Measurements from ENCODE around the gene OTUB2. TPM values are rescaled to one million over a fixed set of nuclear protein-coding genes. Genes with fewer than 3 reads are reported as not detected.

The OTUB2 gene
- 1 to 10 TPM in 3 of 12 donors, under 1 TPM in 7, not detected in 2; 0.48 to 1.9 (median 0.92) TPM for polyA plus RNA-seq (ENCODE audit: insufficient read length in 12 of 12)
- long read RNA-seq, donor 1, partial matches to known transcripts: 0 of 1 reads
- long read RNA-seq, donor 1, other reads (novel, unspliced or antisense): 0 of 1 reads
- long read RNA-seq, donor 2, partial matches to known transcripts: 0 of 2 reads
- long read RNA-seq, donor 2, other reads (novel, unspliced or antisense): 0 of 2 reads
- long read RNA-seq, donor 3, partial matches to known transcripts: 0 of 1 reads
- long read RNA-seq, donor 3, other reads (novel, unspliced or antisense): 0 of 1 reads
- long read RNA-seq, donor 4: 0 reads
- long read RNA-seq, donor 5: 0 reads
- long read RNA-seq, donor 6: 0 reads
- long read RNA-seq, donor 7: 0 reads
- long read RNA-seq, donor 8: 0 reads
- long read RNA-seq, donor 9, partial matches to known transcripts: 0 of 1 reads
- long read RNA-seq, donor 9, other reads (novel, unspliced or antisense): 0 of 1 reads
- long read RNA-seq, donor 10: 0 reads
- long read RNA-seq, donor 11: 0 reads

DNA sequence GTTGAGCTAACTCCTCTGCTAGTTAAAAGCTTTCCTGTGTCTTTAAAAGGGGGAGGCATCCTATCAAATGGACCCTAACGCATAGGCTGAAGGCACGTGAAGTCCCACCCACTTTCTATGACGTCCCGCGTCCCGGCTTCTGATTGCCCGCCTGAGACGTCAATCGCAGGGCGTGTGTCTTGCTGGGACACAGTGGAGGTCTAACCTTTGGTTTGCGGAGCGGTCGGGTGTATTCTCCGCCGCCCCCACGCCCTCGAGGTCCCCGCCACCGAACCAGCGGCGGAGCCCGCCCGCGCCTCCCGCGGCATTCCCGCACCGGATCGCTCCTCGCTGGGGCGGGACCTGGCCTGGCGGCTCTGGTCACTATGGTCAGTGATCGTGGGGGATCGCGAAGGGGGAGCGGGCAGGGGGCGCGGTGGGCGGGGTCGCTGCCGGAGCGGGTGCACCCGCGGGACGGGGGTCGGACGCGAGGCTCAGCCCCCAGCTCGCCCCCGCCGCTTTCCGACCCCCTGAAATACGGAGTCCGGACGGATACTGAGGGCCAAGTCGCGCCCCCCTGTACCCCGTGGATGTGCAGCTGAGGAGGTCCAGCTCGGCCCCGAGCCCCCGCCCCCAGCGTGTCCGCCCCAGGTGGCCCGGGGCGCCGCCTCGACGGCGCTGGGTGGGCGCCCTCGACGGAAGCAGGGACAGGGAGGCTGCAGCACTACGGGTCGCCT is at the start of gene OTUB2:
OTUB2 (plus strand) TSS at position 168 of the 716 bp plus-strand sequence; CDS start at position 366, 198 bp downstream.
- peak; percentile 99 for DNase-seq

DNA sequence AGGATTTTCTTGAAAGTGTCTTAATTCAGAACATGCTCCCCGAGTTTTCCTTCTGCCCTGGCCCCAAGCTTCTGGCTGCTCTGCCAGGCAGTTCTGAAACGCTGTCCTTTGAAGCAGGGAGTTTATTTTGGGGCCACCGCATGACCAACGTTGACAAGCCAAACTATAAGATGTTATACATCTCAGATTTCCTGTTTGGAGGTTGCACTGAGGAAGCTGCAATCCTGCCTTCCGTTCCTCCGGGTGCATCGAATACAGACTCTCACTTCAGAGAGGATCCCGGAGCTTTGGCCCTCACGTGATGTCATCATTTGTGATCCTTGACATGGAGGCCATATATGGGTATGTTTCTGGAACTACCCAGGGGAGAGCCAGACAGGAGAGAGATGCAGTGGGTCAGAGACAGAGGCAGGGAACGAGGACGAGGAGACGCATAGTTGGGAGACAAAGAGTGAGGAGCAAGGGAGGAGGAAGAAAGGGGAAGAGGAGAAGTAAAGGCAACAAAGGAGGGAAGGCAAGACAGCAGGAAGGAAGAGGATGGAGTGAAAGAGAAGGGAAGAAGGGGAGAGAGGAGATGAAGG is 49.6 kb upstream of the OTUB2 start, which contains the start of gene ASB2:
ASB2 (minus strand) TSS at position 94 of the 581 bp plus-strand sequence. CDS start 12,031 bp downstream, outside the sequence.
- no peak for DNase-seq

DNA sequence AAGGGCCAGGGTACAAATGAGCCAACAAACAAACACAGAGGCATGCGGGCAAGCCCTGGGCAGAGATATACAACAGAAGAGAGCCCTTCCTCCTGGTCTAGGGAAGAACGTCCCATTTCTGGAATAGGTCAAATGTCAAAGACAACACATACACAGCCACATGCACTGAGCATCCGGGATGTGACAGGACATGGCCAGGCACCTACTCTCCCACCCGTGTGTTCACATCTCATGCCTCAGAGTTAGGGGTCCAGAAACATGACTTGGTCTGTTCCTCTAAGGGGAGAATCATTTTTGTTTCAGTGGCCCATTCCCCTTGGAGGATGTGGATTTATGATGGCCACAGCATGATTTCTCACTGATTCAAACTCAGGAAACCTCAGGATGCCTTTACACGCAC is 49.0 kb upstream of the OTUB2 start:
- no peak for DNase-seq

DNA sequence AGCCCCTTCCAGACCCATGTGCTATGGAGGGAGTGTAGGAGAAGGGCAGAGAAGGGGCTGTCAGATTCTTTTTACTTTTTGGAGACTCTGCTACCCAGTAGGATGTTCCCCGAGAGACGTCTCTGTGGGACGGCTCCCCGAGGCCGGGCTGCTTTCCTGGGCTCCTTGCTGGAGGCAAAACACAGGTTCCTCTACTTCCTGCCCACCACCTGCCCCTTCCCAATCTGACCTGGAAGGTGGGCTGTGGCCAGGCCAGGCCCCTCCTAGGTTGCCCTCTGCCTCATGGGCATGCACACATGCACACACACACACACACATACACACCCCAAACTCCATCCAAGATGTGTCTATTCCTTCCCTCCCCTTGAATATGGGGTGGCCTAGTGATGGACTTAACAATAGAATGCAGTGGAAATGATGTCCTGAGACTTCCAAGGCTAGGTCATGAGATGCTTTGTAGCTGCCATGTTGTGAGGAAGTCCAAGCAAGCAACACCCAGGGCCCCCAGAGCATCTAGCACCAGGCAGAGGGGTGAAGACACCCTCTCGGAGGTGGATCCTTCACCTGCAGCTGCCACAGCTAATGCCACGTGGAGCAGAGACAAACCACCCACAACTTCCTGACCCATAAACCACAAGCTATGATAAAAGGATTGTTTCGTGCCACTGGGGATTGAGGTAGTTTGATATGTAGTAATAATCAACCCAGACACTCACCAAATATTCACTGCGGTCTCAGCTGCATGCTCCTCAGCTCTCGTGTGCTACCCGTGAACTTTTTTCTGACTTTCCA is 48.2 kb upstream of the OTUB2 start:
- DNase-seq: no peak

DNA sequence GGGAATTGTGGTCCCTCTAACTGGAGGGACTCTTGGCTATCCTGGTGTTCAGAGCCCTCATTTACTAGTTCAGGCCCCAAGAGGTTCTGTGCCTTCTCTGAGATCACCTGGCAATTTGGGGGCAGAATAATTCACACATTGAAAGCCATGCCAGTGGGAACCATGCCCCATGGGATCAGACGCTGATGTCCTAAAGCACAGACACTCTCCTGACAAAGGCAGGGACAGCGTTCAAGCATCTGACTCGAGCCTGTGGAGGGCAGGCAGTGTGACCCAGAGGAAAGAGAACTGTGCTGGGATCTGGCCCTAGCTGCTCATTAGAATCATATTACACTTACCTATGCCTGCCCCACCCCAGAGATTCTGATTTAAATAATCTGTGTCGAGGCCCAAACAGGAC is 47.4 kb upstream of the OTUB2 start:
- DNase-seq: no peak

DNA sequence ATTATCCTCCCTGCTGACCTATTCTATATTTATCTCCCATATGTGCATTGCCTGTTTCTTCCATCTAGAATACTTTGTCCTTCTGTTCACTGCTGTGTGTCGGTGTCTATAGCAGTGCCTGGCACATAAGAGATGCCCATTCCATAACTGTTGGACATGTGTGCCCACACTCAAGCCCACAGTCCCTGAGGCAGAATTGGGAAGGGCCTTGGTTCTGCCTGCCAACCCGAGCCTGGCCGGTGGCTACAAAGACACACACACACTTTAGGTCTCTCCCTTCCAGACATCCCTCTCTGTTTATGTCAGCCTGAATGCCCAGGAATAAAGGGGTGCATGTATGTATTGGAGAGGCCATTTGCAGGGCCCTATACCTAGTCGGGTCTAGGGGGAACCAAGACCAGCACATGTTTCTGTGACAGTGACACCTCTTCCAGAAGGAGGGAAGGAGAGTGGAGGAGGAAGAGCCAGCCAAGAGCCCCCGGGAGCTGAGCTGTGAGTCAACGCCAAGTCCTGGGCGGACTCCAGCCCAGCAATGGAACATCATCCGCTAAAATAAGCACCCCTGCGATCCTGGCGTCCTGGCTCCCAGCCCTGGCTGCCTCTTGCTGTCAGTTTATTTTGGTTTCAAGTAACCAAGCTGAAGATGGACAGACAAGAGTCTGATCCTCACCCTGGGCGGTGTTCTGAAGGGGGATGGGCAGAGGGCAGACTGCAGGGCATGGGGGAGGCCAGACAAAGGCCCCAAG is 45.5 kb upstream of the OTUB2 start:
- peak; percentile 43 for DNase-seq

DNA sequence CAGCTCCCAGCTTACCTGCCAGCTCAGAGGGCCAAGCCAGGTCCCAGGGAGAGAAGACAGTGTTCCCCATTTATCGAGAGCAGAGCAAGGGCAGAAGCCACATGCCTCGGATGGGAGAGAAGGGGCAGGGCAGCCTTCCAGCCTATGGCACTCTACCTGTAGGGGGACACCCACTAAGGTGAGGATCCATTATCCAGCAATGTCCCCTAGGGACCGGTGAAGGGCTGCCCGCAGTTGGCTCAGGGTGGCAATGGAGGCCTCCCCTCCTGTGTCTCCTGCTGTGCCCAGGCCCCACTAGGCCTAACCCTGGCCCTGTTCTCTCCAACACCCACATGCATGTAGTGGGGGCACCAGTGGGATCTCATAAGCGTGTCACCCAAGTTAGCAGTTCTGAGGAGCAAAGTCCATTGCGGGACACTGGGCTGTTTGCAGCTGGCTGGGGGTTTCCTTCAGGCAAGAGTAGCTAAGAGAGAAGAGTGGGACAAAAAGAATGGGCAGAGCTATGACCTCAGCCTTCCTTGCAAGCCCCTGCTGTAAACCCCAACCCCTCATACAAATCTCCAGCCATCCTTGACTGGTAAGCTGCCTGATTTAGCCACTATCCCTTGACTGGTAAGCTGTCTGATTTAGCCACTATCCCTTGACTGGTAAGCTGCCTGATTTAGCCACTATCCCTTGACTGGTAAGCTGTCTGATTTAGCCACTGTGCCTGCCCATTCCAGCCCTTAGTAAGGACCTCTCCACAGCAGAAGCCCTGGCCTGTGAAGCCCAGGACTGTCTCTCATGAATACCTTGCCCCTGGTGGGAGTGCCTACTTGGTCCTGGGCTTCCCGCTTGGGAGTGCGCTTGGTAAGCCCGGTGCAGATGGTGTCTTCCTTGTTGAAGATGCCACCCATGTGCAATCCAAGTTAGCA is 44.6 kb upstream of the OTUB2 start:
- no peak for DNase-seq

DNA sequence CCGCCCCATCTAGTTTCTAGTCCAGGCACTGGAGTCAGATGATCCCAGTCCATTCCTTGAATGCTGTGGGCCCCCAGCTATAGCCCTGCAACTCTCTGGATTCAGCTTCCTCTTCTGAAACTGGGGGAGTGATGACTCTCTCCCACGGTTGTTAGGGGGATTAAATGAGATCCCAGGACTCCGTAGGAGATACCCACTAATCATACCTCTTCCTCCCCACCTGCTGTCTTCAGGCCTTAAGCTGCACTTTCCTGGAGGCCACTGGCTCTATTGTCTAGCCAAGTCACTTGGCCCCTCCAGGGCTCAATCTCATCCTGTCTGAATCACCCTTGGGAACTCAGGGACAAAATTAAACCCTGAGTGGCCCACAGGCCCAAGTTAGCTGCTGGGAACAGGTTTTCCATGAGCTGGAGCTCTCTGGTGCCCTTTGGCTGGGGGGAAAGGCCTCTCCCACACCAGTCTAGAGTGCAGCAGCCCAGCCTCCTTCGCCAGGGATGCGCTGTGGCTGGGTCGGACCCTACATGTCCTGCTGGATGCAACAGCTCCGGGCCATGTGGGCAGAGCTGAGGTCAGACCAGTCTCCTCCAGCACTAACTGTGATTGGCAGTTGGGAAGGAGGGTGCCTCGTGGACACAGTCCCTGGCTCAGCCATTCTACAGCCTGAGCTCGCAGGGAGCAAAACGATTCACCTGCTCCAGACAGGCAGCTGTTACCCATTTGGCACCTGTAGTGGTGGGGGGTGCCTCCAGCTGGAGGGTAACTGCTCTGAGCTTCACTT is 43.7 kb upstream of the OTUB2 start:
- no peak for DNase-seq

DNA sequence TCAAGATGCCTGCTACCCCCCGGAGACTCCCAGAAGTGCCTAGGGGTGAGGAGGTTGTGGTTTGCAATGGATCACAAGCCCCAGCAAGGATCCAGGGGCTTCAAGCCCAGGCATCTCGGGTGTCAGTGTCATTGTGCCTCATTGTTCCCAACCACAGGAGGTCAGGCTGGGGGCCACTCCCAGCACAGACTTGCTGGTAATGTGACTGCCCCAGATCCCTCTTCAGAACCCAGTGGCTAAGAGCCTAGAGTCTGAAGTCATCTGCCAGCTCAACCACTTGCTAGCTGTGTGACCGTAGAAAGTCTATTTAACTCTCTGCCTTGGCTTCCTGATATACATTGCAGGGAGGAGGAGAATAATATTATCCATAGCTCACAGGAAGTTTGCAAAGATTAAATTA is 42.1 kb upstream of the OTUB2 start:
- DNase-seq: no peak

DNA sequence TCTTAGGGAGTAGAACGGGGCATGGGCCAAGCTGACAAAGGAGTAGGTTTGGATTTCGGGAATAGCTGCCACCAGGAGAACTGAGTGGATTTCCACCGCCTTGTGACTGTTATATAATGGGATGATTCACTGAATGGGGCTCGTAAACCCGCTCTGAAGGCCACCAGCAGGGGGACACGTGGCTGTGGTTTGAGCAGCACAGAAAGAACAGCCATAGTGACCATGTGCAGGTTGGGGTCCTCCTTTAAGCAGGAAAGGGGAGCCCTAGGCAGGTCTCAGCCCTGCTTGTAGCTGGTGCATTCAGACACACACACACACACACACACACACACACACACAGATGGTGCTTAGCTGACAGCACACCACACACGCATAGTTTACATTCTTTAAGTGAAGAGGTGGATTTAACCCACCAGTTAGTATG is 41.1 kb upstream of the OTUB2 start:
- no peak for DNase-seq

DNA sequence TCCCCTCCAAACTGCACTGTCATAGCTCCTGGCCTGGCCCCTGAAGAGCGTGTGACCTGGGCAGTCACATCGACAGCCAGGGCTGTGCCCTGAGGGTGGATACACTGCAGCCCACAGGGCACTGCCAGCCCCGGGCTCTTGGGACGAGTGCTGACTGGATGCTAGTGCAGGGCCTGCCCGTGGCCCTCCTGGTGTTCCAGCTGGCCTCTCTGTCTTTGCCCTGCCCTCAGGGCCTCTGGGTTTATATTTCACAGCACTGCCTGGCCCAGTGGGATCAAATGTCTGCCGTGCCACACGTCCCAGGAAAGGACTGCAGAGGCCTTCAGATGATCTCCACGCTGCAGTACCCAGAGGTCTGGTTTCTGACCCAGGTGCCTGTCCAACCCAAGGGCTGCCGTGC is 39.2 kb upstream of the OTUB2 start:
- DNase-seq: no peak

DNA sequence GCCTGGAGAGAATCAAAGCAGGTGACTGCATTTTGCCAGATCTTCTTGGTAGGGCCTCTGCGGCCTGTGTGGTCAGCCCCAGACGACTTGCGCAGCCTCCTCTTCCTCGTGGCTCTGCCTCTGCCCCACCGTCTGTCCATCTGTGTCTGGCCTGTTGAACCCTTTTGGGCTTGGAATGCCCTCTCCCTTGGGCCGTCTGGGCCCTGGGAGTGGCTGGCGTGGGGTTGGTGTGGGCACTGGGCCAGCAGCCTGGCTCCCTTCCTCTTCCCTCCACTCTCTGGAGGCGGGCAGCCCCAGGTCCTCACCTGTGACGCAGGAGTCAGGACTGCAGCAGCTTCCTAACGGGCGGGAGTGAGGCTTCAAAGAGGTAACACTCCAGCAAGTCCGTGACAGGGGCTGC is 38.8 kb upstream of the OTUB2 start:
- DNase-seq: no peak

DNA sequence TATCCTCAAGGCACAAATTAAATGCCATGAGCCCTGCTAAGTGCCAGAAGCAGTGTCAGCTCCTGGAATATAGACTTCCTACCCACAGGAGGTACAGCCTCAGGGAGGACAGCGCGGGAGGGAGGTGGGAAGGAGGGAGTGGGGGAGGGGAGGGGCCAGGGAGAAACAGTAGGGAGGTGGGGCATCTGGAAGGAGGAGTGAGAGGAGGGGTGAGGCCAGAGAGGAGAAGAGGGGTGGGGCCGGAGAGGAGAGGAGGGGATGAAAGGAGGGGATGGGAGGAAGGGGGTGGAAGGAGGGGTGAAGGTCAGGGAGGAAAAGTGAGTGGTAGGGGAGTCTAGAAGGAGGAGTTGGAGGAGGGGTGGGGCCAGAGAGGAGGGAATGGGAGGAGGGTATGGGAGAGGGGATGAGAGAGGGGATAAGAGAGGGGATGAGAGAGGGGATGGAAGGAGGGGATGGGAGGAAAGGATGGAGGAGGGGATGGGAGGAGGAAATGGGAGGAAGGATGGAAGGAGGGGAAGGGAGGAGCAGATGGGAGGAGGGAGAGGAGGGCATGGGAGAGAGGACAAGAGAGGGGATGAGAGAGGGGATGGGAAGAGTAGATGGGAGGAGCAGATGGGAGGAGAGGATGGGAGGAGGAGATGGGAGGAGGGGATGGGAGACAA is 38.2 kb upstream of the OTUB2 start:
- no peak for DNase-seq

DNA sequence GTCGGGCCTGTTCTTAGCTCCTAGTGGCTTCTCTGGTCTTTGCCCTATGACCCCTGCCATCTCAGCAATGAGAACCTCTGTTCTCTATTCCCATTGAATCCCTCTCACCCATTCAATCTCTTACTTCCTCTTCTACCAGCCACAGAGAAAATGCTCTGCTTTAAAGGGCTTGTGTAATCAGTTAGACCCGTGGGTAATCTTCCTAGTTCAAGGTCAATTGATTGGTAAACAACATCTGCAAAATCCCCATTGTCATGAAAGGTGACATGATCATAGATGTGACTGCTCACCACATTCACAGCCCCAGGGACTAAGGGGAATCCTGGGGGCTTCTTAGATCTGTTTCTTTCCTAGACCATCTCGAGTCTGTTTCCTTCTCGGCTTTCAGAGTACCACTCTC is 36.2 kb upstream of the OTUB2 start:
- DNase-seq: no peak

DNA sequence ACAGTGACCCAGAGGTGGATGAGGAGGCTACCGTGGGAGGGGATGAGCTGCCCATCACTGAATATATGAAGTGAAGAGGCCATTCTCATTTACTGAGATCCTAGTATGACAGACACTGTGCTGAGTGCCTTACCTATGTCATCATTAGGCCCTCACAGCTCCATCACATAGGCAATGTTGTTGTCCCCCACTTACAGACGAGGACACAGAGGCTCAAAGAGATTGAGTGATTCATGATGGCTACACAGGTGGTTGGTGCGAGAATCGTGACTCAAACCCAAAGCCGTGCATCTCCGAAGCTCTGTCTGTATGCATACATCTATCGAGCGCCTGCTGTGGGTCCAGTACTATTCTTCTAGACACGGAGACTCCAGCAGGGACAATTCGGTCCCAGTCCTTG is 34.9 kb upstream of the OTUB2 start:
- no peak for DNase-seq

DNA sequence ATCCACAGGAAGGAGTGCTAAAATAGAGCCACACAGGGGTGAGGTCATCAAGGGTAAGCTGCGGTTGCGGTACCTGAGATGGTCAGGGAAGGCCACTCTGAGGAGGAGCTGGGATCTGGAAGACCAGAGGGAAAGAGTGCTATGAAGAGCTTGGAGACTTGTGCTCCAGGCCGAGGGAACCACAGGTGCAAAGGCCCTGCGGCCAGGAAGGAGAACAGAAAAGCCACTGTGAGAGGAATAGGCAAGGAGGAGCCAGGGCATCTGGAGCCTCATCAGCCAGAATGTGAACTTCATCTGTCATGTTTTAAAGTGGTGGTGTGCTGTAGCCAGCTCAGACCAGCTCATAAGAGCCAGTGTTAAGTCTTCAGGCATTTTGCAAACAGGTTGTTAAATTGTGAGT is 34.5 kb upstream of the OTUB2 start:
- DNase-seq: no peak

DNA sequence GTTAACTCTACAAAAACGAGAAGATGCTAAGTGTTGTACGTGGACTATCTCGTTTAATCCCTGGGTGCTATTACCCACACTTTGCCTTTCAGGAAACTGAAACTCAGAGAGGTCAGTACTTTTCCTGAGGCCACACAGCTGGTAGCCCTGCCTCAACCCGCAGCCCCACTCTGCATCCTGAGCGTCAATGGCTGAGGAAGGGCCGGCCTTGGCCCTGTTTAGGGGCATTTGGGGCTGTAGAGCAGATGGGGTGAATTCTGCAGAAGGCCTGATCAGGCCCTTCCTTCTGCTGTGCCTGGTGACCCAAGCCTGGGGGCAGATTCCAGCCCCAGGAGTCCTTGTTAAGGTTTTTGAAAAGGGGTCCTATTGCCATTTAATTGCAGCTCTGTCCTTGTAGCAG is 32.8 kb upstream of the OTUB2 start:
- DNase-seq: no peak

DNA sequence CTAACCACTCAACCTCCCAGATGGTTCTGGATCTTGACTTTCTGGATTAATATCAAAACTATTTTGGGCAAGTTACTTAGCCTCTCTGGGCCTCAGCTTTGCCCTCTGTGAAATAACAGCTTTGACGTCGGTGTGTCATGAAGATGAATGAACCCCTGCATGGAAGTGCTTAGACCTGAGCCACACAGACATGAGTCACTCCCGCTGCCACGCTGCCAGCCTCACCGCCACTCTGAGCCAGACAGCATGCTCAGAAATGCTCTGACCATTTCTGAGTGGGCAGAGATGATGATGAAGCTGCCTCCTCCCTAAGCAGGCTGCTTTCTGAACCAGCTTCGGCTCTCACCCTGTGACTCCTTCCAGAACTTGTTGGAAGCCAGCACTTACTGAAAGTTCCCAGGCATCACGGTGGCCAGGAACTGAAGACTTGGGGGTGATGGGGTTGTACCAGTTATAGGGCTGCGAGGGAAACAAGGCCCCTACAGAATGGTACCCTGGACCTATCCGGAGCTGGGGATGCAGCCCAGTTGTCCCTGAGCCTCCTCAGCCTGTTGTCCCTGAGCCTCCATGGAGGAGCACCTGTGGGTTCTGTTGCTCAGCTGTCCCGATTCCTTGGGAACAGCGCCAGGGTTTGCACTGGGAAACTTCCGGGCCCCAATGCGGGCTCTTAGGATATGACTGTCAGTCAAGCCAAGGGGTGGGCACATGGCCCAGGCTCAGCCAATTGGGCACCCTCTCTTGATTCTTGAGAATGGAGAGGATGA is 31.0 kb upstream of the OTUB2 start:
- peak; percentile 21 for DNase-seq

Data from muscle of arm (tissue), 14 donors.